AG09309 (cell line): Measurements from ENCODE around the gene RAD51B.
"Not testable (repeated sequence)": the region's sequence is repeated elsewhere in the genome, so short reads cannot be mapped to it uniquely, and the experiment has no call there.

Experiments
- DNase-seq: peaks from one replicate; pipeline ENCODE4 v3.0.0-alpha.2; 2010; ENCODE audit warnings: low read depth
- H3K4me3 ChIP-seq: 2 replicates; pipeline ENCODE4 v1.5.1; 2011; ENCODE audit warnings: mild to moderate bottlenecking, low read depth, low read length, moderate library complexity; ENCODE audit not compliant: control insufficient read depth
- CTCF ChIP-seq: IDR thresholded peaks from 2 replicates; pipeline ENCODE4 v1.5.1; 2011; ENCODE audit warnings: mild to moderate bottlenecking, low read depth, low read length, inconsistent platforms; ENCODE audit not compliant: insufficient read depth, control insufficient read depth; ENCODE audit errors: missing control alignments

The RAD51B gene

GRCh38 chr14:68094158-68094557 is 274.6 kb downstream of the RAD51B start:
- no peak overlapping the region for H3K4me3 ChIP-seq
- no peak for TF ChIP-seq CTCF
- no peak for DNase-seq

DNA sequence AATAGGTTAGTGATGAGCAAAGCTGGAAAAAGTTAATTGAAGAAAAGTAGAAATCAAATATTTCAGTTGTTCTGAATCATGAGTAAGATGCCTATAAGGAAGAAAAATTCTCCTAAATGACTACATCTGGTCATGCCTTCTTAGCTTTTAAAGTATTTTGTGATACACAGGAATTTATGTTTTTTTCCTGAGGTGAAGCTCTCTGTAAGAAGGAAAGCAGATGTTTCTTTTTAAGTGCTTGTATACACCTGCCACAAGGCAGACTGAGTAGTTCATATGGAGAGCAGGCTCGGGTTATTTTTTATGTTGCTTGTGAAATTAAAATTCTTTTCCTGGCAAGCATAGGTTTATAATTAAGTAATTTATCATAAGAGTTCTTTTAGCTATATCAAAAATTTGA is 275.2 kb downstream of the RAD51B start:
- TF ChIP-seq CTCF, result no peak
- H3K4me3 ChIP-seq, result no peak overlapping the region
- no peak for DNase-seq

- TF ChIP-seq CTCF, result no peak
- no peak for DNase-seq
- no peak overlapping the region for H3K4me3 ChIP-seq
These were observed 278.1 kb downstream of the RAD51B start for GRCh38 chr14:68097727-68098126.

DNA sequence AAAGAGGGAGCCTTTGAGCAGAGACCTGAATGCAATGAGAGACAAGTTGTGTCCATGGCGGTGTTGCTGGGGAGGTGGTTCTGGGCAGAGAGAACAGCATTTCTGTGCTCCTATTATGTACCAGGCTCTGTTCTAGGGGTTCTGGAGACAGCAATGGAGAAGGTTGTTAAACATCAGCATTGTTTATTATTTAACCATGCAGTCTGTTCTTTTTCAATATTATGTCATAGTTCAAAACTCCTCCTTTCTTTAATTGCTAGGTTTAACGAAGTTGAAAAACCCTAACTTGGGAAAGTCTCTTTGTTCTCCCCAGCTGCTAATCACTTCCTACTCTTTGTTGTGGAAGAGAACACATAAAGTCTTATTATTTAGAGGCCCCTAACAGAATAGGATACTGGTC is 279.3 kb downstream of the RAD51B start:
- DNase-seq, result no peak
- no peak overlapping the region for H3K4me3 ChIP-seq
- TF ChIP-seq CTCF, result no peak

DNA sequence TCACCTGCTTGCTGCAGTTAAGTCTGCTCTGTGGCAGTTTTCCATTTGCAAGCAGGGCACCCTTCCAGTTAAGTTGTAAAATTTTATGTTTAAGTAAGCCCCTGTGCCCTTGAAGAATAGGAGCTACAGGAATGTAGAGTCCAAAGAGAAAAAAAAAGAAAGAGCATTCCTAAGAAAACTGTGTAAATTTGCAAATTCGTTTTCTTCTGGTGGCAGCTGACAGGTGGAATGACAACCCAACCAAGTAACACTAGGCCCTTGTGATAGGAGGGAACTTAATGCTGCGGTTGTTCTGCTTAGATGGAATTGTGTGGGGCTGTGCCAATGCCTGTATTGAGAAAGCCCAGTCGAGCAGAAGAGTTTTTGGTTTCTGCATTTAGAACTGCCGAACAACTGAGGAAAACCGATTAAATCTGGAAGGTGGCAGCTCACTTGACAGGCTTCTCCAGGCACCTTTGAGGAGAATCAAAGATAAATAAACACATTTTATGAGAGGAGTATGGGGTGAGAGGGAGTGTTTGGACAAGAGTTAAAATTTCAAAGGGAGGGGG is 280.0 kb downstream of the RAD51B start:
- no peak for TF ChIP-seq CTCF
- no peak for DNase-seq
- H3K4me3 ChIP-seq, result no peak overlapping the region

DNA sequence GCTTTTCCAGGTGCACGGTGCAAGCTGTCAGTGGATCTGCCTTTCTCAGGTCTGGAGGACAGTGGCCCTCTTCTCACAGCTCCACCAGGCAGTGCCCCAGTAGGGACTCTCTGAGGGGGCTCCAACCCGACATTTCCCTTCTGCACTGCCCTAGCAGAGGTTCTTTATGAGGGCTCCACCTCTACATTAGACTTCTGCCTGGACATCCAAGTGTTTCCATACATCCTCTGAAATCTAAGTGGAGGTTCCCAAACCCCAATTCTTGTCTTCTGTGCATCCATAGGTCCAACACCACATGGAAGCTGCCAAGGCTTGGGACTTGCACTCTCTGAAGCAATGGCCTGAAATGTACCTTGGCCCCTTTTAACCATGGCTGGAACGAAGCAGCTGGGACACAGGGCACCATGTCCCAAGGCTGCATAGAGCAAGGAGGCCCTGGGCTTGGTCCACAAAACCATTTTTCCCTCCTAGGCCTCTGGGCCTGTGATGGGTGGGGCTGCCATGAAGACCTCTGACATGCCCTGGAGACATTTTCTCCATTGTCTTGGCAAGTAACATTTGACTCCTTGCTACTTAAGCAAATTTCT is 282.2 kb downstream of the RAD51B start:
- not testable (repeated sequence) for DNase-seq, H3K4me3 ChIP-seq

DNA sequence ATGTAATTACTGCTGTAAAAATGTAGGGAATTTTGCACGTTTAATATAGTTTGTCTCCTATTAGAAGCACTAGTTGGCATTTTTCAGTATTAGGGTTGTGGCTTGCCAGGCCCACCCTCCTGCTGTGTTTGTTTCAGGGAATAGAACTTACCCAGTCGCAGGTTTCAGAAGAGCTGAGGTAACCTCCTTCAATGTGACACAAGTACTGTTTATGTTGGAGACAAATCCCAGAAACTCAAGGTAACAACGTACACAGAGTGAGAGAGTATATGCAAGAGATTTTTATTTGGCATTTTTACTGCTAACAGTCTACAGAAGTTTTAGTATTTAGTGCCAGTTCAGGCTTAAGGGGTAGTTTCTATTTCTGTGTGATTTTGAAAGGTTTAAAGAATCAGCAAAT is 284.3 kb downstream of the RAD51B start:
- no peak overlapping the region for H3K4me3 ChIP-seq
- DNase-seq, result no peak
- no peak for TF ChIP-seq CTCF
